HCT116 (cell line): ENCODE results near the gene TMEM269. TPM values are rescaled to one million over a fixed set of nuclear protein-coding genes. Genes with fewer than 3 reads are reported as not detected.

Experiments
- ATAC-seq: fragments of 200-7000 bp; cut with Tn5 transposase; 2 replicates; pipeline ENCODE4 v1.9.1; 2020; ENCODE audit warnings: mild to moderate bottlenecking, moderate library complexity
- BruUV-seq: library from RNA; stranded (reverse); fragments of 400-500 nt; replicated peaks from 2 replicates; lab custom pipeline; 2021; lab: Mats Ljungman, UMichigan
- CTCF ChIA-PET: fragments of 300-600 bp; sonication (Branson Sonifier 250); formaldehyde crosslinking; loops from one replicate; lab custom pipeline; 2021; ENCODE audit warnings: antibody characterized with exemption; lab: Charles Lee
- POLR2A ChIA-PET: fragments of 300-600, 350-600 bp; sonication (Branson Sonifier 250); formaldehyde crosslinking; loops from one replicate; lab custom pipeline; 2021; ENCODE audit warnings: antibody characterized with exemption; lab: Charles Lee
- RAD21 ChIA-PET, 2 experiments: fragments of 300-600 bp; sonication (Branson Sonifier 250); formaldehyde crosslinking; loops; one replicate each; lab custom pipeline; 2023; ENCODE audit warnings: low total read pairs in 2 of 2; ENCODE audit not compliant: uncharacterized antibody in 2 of 2, unreplicated experiment in 2 of 2, low non-redundant PET in 1 of 2; lab: Charles Lee
- DNase-seq: peaks from one replicate; pipeline ENCODE4 v3.0.0-alpha.2; 2010; ENCODE audit warnings: low read depth, low spot score
- H2AFZ ChIP-seq: fragments of 200-600 bp; shearing (Covaris generic), sonication (generic); 2 replicates; pipeline ENCODE4 v1.6.1; 2017; ENCODE audit warnings: low read depth, mixed run types, mixed read lengths, antibody characterized with exemption, low read length; ENCODE audit not compliant: poor library complexity, severe bottlenecking
- H3K27ac ChIP-seq: 2 replicates; pipeline ENCODE4 v1.5.1; 2012; ENCODE audit warnings: low read depth, low read length
- H3K27me3 ChIP-seq: fragments of 200-600 bp; sonication (generic); 2 replicates; pipeline ENCODE4 v1.6.1; 2016; ENCODE audit warnings: mixed run types, low read length, mixed read lengths; ENCODE audit not compliant: insufficient read depth
- H3K36me3 ChIP-seq, 2 experiments: fragments of 200-500 bp in 1 of 2; fragments of 200-600 bp in 1 of 2; sonication (Bioruptor generic) in 1 of 2; sonication (generic) in 1 of 2; 2 replicates each; pipeline versions ENCODE4 v1.5.1 to v1.6.1; 2014 to 2016; ENCODE audit warnings: low read length in 2 of 2, inconsistent platforms in 1 of 2, mixed read lengths in 1 of 2, mixed run types in 1 of 2; ENCODE audit not compliant: insufficient read depth in 2 of 2, control insufficient read depth in 1 of 2
- H3K4me1 ChIP-seq, 2 experiments: fragments of 200-600 bp in 1 of 2; sonication (generic) in 1 of 2; 2 replicates each; pipeline versions ENCODE4 v1.5.1 to v1.6.1; 2012 to 2017; ENCODE audit warnings: low read length in 2 of 2, inconsistent platforms in 1 of 2, mild to moderate bottlenecking in 1 of 2, mixed read lengths in 1 of 2, mixed run types in 1 of 2, moderate library complexity in 1 of 2; ENCODE audit not compliant: insufficient read depth in 2 of 2, control insufficient read depth in 1 of 2
- H3K4me2 ChIP-seq: fragments of 200-600 bp; sonication (generic); 2 replicates; pipeline ENCODE4 v1.6.1; 2017; ENCODE audit warnings: mixed run types, low read length, mixed read lengths
- H3K4me3 ChIP-seq, 2 experiments: fragments of 200-600 bp in 1 of 2; sonication (generic) in 1 of 2; replicated peaks in 1 of 2; 2 replicates each; pipeline ENCODE4 v1.5.1; 2011 to 2016; ENCODE audit warnings: low read length in 2 of 2, control low read depth in 1 of 2, low read depth in 1 of 2, mild to moderate bottlenecking in 1 of 2, mixed read lengths in 1 of 2, mixed run types in 1 of 2
- H3K79me2 ChIP-seq: fragments of 200-600 bp; sonication (generic); 2 replicates; pipeline ENCODE4 v1.6.1; 2017; ENCODE audit warnings: mild to moderate bottlenecking, mixed run types, low read length, moderate library complexity, mixed read lengths; ENCODE audit not compliant: insufficient read depth
- H3K9ac ChIP-seq: fragments of 200-600 bp; sonication (generic); 2 replicates; pipeline ENCODE4 v1.6.1; 2016; ENCODE audit warnings: low read length, mixed read lengths
- H3K9me2 ChIP-seq: fragments of 200-600 bp; sonication (generic), shearing (Covaris generic); 2 replicates; pipeline ENCODE4 v1.6.1; 2017; ENCODE audit warnings: mixed run types, mild to moderate bottlenecking, moderate library complexity; ENCODE audit not compliant: insufficient read depth
- H3K9me3 ChIP-seq, 2 experiments: fragments of 200-500 bp in 1 of 2; fragments of 200-600 bp in 1 of 2; sonication (Bioruptor generic) in 1 of 2; sonication (generic) in 1 of 2; 2 replicates each; pipeline ENCODE4 v1.6.1; 2014 to 2017; ENCODE audit warnings: low read length in 2 of 2, mixed read lengths in 2 of 2, inconsistent platforms in 1 of 2, low read depth in 1 of 2, mild to moderate bottlenecking in 1 of 2, mixed run types in 1 of 2, moderate library complexity in 1 of 2; ENCODE audit not compliant: control insufficient read depth in 1 of 2, insufficient read depth in 1 of 2
- H4K20me1 ChIP-seq: fragments of 200-600 bp; sonication (generic), shearing (Covaris generic); 2 replicates; pipeline ENCODE4 v1.6.1; 2017; ENCODE audit warnings: mixed run types, mild to moderate bottlenecking, moderate library complexity; ENCODE audit not compliant: insufficient read depth
- CEBPB ChIP-seq: IDR thresholded peaks from 2 replicates; pipeline ENCODE4 v1.6.1; 2012; ENCODE audit warnings: low read depth
- EGR1 ChIP-seq: IDR thresholded peaks from 2 replicates; pipeline ENCODE4 v1.6.1; 2012; ENCODE audit warnings: low read depth
- ELF1 ChIP-seq: IDR thresholded peaks from 2 replicates; pipeline ENCODE4 v1.6.1; 2012; ENCODE audit warnings: low read depth, borderline replicate concordance
- EZH2 ChIP-seq: fragments of 200-600 bp; sonication (generic); IDR thresholded peaks from 2 replicates; pipeline ENCODE4 v1.6.1; 2017; ENCODE audit warnings: antibody characterized with exemption, mixed run types
- EZH2phosphoT487 ChIP-seq: fragments of 200-600 bp; IDR thresholded peaks from 2 replicates; pipeline ENCODE4 v1.6.1; 2018; ENCODE audit warnings: antibody characterized with exemption, borderline replicate concordance
- FOSL1 ChIP-seq: IDR thresholded peaks from 2 replicates; pipeline ENCODE4 v1.6.1; 2012; ENCODE audit warnings: low read depth
- JUND ChIP-seq: IDR thresholded peaks from 2 replicates; pipeline ENCODE4 v1.6.1; 2012
- POLR2AphosphoS5 ChIP-seq: IDR thresholded peaks from 2 replicates; pipeline ENCODE4 v1.6.1; 2011; ENCODE audit warnings: mild to moderate bottlenecking, low read depth, low read length, moderate library complexity
- RAD21 ChIP-seq: IDR thresholded peaks from 2 replicates; pipeline ENCODE4 v1.6.1; 2012; ENCODE audit warnings: low read depth, mild to moderate bottlenecking
- SIN3A ChIP-seq: IDR thresholded peaks from 2 replicates; pipeline ENCODE4 v1.6.1; 2012; ENCODE audit warnings: low read depth
- SP1 ChIP-seq: IDR thresholded peaks from 2 replicates; pipeline ENCODE4 v1.6.1; 2012; ENCODE audit warnings: low read depth
- TCF7L2 ChIP-seq: IDR thresholded peaks from 2 replicates; pipeline ENCODE4 v1.7.0; 2011; ENCODE audit warnings: borderline replicate concordance, inconsistent platforms; ENCODE audit not compliant: insufficient read depth, insufficient read length; ENCODE audit errors: extremely low read depth
- YY1 ChIP-seq: IDR thresholded peaks from 2 replicates; pipeline ENCODE4 v1.6.1; 2011; ENCODE audit warnings: low read length, low read depth, moderate library complexity, mild to moderate bottlenecking; ENCODE audit not compliant: insufficient replicate concordance; ENCODE audit errors: extremely low read depth
- ZFX ChIP-seq: fragments of 450-650 bp; IDR thresholded peaks from 2 replicates; pipeline ENCODE4 v1.6.1; 2017
- ZNF274 ChIP-seq: fragments of 200-500 bp; sonication (Bioruptor generic); IDR thresholded peaks from 2 replicates; pipeline ENCODE4 v1.6.1; 2014; ENCODE audit warnings: mild to moderate bottlenecking, low read depth, low read length, inconsistent platforms
- intact Hi-C: fragments of 100-400 bp; cut with micrococcal nuclease; formaldehyde crosslinking; loops from 2 replicates; pipeline ENCODE4 v1.10.0; 2022
- total RNA-seq: library from RNA; stranded (reverse); gene quantifications from one replicate; pipeline ENCODE4 v1.2.1, GENCODE V29; 2021; ENCODE audit not compliant: unreplicated experiment
- TF ChIP-seq, protein P1 (sequence below): IDR thresholded peaks from 2 replicates; pipeline ENCODE4 v1.6.1; 2012
- TF ChIP-seq, protein P2 (sequence below): IDR thresholded peaks from 2 replicates; pipeline ENCODE4 v1.6.1; 2012
- TF ChIP-seq, protein P3 (sequence below), 3 experiments: fragments of 200-600 bp in 1 of 3; sonication (generic) in 1 of 3; IDR thresholded peaks in 2 of 3; conservative IDR thresholded peaks in 1 of 3; 2 replicates each; pipeline ENCODE4 v1.5.1; 2012 to 2017; ENCODE audit warnings: low read depth in 2 of 3, low read length in 2 of 3, antibody characterized with exemption in 1 of 3, borderline replicate concordance in 1 of 3, control low read depth in 1 of 3, mild to moderate bottlenecking in 1 of 3, mixed read lengths in 1 of 3, mixed run types in 1 of 3, moderate library complexity in 1 of 3; ENCODE audit not compliant: insufficient read depth in 1 of 3

Gene TMEM269
- total RNA-seq, 1 experiment from 2014 or later = 0.34 TPM

DNA sequence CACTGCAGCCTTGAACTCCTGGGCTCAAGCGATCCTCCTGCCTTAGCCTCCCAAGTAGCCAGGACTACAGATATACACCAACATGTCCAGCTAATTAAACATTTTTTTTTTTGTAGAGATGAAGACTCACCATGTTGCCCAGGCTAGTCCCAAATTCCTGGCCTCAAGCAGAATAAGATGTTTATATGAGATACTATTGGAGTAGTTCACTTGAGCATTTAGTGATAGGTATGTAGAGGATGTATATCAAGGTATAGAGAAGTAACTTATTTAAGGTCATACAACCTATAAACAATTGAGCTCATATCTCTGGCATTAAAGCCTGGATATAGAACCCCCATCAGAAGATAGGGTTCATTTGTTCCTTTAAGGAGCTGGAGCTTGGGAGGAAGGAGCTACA lies 4.6 kb upstream of the TMEM269 start:
- H3K27ac ChIP-seq = no peak overlapping the region
- no peak overlapping the region for H3K4me2 ChIP-seq
- peaks cover 0 to 4% of the 10 kb centered on the region in 2 experiments; a peak in 1 of 4 replicates for H3K4me1 ChIP-seq
- H3K9me3 ChIP-seq = no peaks in the 10 kb centered on the region
- H3K4me3 ChIP-seq = no peak overlapping the region
- TF ChIP-seq ELF1 = no peak
- no peak for TF ChIP-seq EZH2
- TF ChIP-seq, protein P1, sequence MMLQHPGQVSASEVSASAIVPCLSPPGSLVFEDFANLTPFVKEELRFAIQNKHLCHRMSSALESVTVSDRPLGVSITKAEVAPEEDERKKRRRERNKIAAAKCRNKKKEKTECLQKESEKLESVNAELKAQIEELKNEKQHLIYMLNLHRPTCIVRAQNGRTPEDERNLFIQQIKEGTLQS = no peak
- no peak for TF ChIP-seq EZH2phosphoT487
- no peak for TF ChIP-seq SIN3A
- no peak for TF ChIP-seq ZNF274
- TF ChIP-seq SP1 = no peak
- TF ChIP-seq, protein P2, sequence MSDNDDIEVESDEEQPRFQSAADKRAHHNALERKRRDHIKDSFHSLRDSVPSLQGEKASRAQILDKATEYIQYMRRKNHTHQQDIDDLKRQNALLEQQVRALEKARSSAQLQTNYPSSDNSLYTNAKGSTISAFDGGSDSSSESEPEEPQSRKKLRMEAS = no peak
- no peak for TF ChIP-seq RAD21
- BruUV-seq = no TSS peak
- intact Hi-C loops = no loop called here
- ChIA-PET POLR2A (interaction anchor here (1.0 kb wide), 1 partner anchor 143 kb away, joined by 3 read pairs; no protein-coding TSS in a partner anchor), RAD21 (no interaction called here), CTCF (interaction anchor here (1.3 to 7.1 kb wide), 3 partner anchors 9 to 293 kb away, joined by 3 to 96 read pairs (median 4); no protein-coding TSS in a partner anchor)
- H3K79me2 ChIP-seq = no peaks in the 10 kb centered on the region
- no peak overlapping the region for H3K9ac ChIP-seq
- DNase-seq (no peak), ATAC-seq (no peak)
- H3K36me3 ChIP-seq = peaks cover 9 to 10% of the 10 kb centered on the region in 2 experiments; a peak in 2 of 4 replicates
- no peak overlapping the region for H2AFZ ChIP-seq
- no peaks in the 10 kb centered on the region for H3K9me2 ChIP-seq
- no peaks in the 10 kb centered on the region for H3K27me3 ChIP-seq
- no peaks in the 10 kb centered on the region for H4K20me1 ChIP-seq

DNA sequence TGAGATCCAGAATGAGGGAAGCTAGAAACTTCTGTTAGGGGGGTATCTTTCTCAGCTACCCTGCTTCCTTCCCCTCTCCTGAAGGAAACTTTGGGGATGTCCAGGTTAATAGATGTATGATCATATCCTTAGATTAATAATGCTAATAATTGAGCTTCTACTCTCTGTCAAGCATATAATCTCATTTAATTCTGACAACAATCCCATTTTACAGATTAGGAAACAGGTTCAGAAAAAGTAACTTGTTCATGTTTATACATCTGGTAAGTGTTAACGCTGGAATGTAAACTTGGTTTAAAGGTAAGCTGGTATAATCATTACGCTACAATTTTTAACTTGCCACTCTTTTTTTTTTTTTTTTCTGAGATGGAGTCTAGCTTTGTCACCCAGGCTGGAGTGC lies 1.7 kb upstream of the TMEM269 start:
- ATAC-seq = no peak
- Histone ChIP-seq H3K9ac (no peak overlapping the region), H3K9me3 (no peaks in the 10 kb centered on the region), H3K9me2 (no peaks in the 10 kb centered on the region), H3K27me3 (no peaks in the 10 kb centered on the region), H2AFZ (no peak overlapping the region), H3K27ac (no peak overlapping the region), H3K4me1 (peaks cover 0 to 4% of the 10 kb centered on the region in 2 experiments; a peak in 1 of 4 replicates), H3K4me2 (no peak overlapping the region), H3K4me3 (no peak overlapping the region), H4K20me1 (no peaks in the 10 kb centered on the region), H3K79me2 (no peaks in the 10 kb centered on the region), H3K36me3 (0 out of 4 replicates have a peak, but pooled peaks cover 0 to 4% of the 10 kb centered on the region in 2 experiments)
- DNase-seq = no peak
- no TSS peak for BruUV-seq
- ChIA-PET RAD21 (no interaction called here), CTCF (interaction anchor here (1.3 to 1.4 kb wide), 2 partner anchors 24 to 291 kb away, joined by 3 to 4 read pairs; no protein-coding TSS in a partner anchor), POLR2A (no interaction called here)
- TF ChIP-seq FOSL1 (no peak), ELF1 (no peak), EZH2 (no peak), TCF7L2 (no peak), SIN3A (no peak), CEBPB (no peak), POLR2AphosphoS5 (no peak), ZFX (no peak), EGR1 (no peak), EZH2phosphoT487 (no peak), YY1 (no peak), RAD21 (no peak), JUND (no peak)
- TF ChIP-seq, protein P3, sequence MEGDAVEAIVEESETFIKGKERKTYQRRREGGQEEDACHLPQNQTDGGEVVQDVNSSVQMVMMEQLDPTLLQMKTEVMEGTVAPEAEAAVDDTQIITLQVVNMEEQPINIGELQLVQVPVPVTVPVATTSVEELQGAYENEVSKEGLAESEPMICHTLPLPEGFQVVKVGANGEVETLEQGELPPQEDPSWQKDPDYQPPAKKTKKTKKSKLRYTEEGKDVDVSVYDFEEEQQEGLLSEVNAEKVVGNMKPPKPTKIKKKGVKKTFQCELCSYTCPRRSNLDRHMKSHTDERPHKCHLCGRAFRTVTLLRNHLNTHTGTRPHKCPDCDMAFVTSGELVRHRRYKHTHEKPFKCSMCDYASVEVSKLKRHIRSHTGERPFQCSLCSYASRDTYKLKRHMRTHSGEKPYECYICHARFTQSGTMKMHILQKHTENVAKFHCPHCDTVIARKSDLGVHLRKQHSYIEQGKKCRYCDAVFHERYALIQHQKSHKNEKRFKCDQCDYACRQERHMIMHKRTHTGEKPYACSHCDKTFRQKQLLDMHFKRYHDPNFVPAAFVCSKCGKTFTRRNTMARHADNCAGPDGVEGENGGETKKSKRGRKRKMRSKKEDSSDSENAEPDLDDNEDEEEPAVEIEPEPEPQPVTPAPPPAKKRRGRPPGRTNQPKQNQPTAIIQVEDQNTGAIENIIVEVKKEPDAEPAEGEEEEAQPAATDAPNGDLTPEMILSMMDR (IDR thresholded peaks at IDR 0.05 in 2 of 3, conservative IDR thresholded peaks at IDR 0.05 in 1 of 3; ENCODE audit: borderline replicate concordance in 1 of 3, insufficient read depth in 1 of 3, low read depth in 2 of 3, low read length in 2 of 3) = no peak
- TF ChIP-seq, protein P1 = no peak
- intact Hi-C loops = no loop called here
